SK-N-MC (cell line): ENCODE measurements around the gene MYH16.

Experiments
- DNase-seq: peaks from one replicate; pipeline ENCODE4 v3.0.0-alpha.2; 2011; ENCODE audit warnings: low read depth, low spot score
- H3K27ac ChIP-seq: fragments of 200-600 bp; sonication (generic); 2 replicates; pipeline ENCODE4 v1.5.1; 2016; ENCODE audit warnings: mixed run types
- H3K36me3 ChIP-seq: fragments of 200-600 bp; sonication (generic); 2 replicates; pipeline ENCODE4 v1.6.1; 2017; ENCODE audit warnings: antibody characterized with exemption, low read length, mixed read lengths; ENCODE audit not compliant: insufficient read depth
- H3K4me3 ChIP-seq: fragments of 200-600 bp; sonication (generic); 2 replicates; pipeline ENCODE4 v1.5.1; 2016
- H3K9ac ChIP-seq: fragments of 200-600 bp; sonication (generic); 2 replicates; pipeline ENCODE4 v1.8.0; 2017; ENCODE audit warnings: mixed run types, mixed read lengths; ENCODE audit not compliant: insufficient read length
- H3K9me3 ChIP-seq: fragments of 200-600 bp; sonication (generic); 2 replicates; pipeline ENCODE4 v1.6.1; 2017; ENCODE audit warnings: low read depth, mild to moderate bottlenecking, antibody characterized with exemption, low read length, moderate library complexity, mixed read lengths
- EZH2 ChIP-seq: fragments of 200-600 bp; sonication (generic); IDR thresholded peaks from one replicate; pipeline ENCODE4 v1.6.1; 2017; ENCODE audit warnings: antibody characterized with exemption
- FOXP2 ChIP-seq: optimal IDR thresholded peaks from 2 replicates; pipeline ENCODE3; 2011; ENCODE audit warnings: mild to moderate bottlenecking, moderate library complexity; ENCODE audit not compliant: insufficient read depth; ENCODE audit errors: extremely low read length, control extremely low read depth
- POLR2AphosphoS5 ChIP-seq: IDR thresholded peaks from 2 replicates; pipeline ENCODE4 v1.6.1; 2012; ENCODE audit warnings: mild to moderate bottlenecking, low read depth, low read length, borderline replicate concordance

Gene MYH16

DNA sequence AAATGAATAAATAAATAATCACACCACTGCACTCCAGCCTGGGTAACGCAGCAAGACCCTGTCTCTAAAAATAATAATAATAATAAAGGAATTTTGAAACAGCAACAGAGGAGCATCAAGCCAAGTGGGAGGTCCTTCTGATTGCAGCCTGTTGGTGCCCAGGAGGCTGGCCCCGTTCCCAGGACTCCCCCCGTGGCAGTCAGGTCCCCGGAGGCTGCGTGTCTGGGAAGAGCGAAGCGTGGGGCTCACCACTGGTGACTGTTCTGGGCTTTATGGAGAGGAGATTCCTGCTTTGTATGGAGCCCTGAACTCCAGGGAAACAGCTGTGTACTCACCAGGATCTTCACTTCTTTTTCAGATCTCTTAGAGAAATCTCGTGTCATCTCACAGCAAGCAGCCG is 19.3 kb upstream of the MYH16 start:
- no peak for DNase-seq
- Histone ChIP-seq H3K27ac (no peak overlapping the region), H3K9me3 (no peaks in the 10 kb centered on the region), H3K4me3 (no peak overlapping the region), H3K36me3 (no peaks in the 10 kb centered on the region), H3K9ac (no peak overlapping the region)
- TF ChIP-seq EZH2 (no peak), POLR2AphosphoS5 (no peak), FOXP2 (no peak)

DNA sequence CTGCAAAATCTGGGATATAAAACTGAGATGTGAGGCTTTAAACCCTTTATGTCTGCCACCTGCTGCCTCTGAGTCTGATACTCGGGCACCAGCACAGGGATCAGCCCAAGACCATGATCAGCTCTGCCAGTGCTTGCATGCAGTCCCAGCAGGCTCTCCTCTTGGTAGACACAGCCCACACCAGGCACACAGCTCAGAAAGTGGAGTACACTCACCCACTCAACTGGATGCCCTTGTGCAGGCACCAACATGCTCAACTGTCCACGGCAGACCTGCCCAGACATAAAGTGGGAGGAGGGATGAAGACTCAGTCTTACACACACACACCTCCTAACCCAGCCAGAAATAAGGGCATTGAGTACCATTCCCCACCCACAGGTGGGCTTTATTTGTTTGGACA is 18.2 kb upstream of the MYH16 start:
- no peak overlapping the region for H3K4me3 ChIP-seq
- H3K9me3 ChIP-seq: no peaks in the 10 kb centered on the region
- no peak for DNase-seq
- TF ChIP-seq FOXP2: no peak
- TF ChIP-seq EZH2: no peak
- no peak for TF ChIP-seq POLR2AphosphoS5
- no peak overlapping the region for H3K9ac ChIP-seq
- no peaks in the 10 kb centered on the region for H3K36me3 ChIP-seq
- no peak overlapping the region for H3K27ac ChIP-seq

DNA sequence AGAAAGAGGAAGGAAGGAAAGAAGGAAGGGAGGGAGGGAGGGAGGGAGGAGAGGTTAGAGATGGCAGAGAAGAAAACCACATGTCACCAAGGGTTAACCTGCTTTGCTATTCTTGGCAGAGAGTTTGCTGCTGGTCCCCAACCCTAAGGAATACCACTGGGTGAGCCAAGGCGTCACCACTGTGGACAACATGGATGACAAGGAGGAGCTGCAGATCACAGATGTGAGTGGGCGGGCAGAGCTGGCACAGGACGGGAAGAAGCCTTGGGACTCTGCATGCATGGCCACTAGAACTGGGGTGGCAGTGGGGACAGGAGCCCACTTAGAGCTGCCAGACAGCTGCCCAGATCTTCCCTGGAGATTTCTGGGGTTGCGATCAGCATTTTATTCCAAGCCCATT is 17.2 kb upstream of the MYH16 start:
- no peak for DNase-seq
- TF ChIP-seq FOXP2 (no peak), EZH2 (no peak), POLR2AphosphoS5 (no peak)
- Histone ChIP-seq H3K9me3 (no peaks in the 10 kb centered on the region), H3K36me3 (no peaks in the 10 kb centered on the region), H3K27ac (no peak overlapping the region), H3K9ac (no peak overlapping the region), H3K4me3 (no peak overlapping the region)

DNA sequence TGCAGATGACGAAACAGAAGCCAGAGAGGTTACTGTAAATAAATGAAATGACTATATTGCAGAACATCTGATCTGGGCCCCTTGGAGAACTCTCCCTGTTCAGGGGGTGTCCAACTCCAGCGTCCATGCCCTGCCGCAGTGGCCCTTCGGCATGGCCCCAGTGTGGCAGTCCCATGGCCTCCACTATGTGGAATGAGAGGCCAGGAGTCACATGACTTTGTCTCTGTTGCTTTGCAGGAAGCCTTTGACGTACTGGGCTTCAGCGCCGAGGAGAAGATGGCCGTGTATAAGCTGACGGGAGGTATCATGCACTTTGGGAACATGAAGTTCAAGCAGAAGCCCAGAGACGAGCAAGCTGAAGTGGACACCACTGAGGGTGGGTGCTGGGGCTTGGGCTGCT is 15.6 kb upstream of the MYH16 start:
- no peaks in the 10 kb centered on the region for H3K36me3 ChIP-seq
- no peak overlapping the region for H3K4me3 ChIP-seq
- no peak overlapping the region for H3K9ac ChIP-seq
- no peak for TF ChIP-seq POLR2AphosphoS5
- no peak for TF ChIP-seq FOXP2
- TF ChIP-seq EZH2: no peak
- no peak for DNase-seq
- H3K27ac ChIP-seq: no peak overlapping the region
- H3K9me3 ChIP-seq: no peaks in the 10 kb centered on the region

DNA sequence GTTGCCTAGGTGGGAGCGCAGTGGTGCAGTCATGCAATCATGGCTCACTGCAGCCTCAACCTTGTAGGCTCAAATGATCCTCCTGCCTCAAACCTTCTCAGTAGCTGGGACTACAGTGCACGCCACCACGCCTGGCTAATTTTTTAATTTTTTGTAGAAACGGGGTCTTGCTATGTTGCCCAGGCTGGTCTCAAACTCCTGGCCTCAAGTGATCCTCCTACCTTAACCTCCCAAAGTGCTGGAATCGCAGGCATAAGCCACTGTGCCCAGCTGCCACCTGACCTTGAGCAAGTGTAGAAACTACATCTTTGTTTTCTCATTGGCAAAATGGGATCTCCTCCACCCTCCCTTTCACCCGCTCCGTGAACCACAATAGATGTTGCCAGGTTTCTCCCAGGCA is 15.0 kb upstream of the MYH16 start:
- Histone ChIP-seq H3K36me3 (no peaks in the 10 kb centered on the region), H3K9me3 (no peaks in the 10 kb centered on the region), H3K4me3 (no peak overlapping the region), H3K27ac (no peak overlapping the region), H3K9ac (no peak overlapping the region)
- no peak for TF ChIP-seq FOXP2
- no peak for TF ChIP-seq POLR2AphosphoS5
- no peak for TF ChIP-seq EZH2
- no peak for DNase-seq

DNA sequence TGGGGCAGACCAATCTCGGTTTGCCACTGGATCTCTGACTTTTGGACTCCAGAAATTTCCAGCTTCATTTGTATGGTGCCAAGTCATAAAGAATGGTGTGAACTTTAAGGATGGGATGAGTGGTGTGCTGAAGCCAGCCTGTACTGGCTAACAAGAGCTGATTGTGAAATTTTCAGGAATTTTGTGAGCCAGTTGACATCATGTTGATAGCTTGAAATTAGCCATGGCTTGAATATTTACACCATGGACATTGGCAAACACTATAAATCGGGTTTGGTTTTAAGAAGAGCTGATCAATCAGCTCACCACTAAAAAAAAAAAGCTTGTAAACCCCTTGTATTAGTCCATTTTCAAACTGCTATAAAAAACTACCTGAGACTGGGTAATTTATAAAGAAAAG is 14.1 kb upstream of the MYH16 start:
- no peak overlapping the region for H3K9ac ChIP-seq
- H3K36me3 ChIP-seq: no peaks in the 10 kb centered on the region
- TF ChIP-seq POLR2AphosphoS5 (no peak), FOXP2 (no peak), EZH2 (no peak)
- H3K27ac ChIP-seq: no peak overlapping the region
- no peak for DNase-seq
- H3K4me3 ChIP-seq: no peak overlapping the region
- no peaks in the 10 kb centered on the region for H3K9me3 ChIP-seq

DNA sequence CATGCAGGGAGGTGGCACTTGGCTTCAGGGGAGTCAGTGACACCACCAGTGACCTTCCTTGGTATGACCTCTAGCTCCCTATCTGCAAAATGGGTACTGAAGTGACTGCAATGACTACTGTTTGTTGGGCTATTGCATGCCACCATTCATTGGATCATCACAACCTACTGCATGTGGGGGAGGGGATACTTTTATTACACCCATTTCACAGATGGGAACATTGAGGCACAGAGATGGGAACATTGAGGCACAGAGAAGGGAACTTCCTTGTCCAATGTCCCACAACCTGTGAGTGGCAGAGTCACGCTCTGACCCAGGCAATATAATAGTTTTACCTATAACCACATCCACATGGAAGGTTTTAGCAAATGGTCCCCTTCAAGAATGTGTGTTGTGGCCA is 12.2 kb upstream of the MYH16 start:
- Histone ChIP-seq H3K9me3 (no peaks in the 10 kb centered on the region), H3K27ac (no peak overlapping the region), H3K36me3 (no peaks in the 10 kb centered on the region), H3K9ac (no peak overlapping the region), H3K4me3 (no peak overlapping the region)
- TF ChIP-seq FOXP2 (no peak), POLR2AphosphoS5 (no peak), EZH2 (no peak)
- DNase-seq: no peak

DNA sequence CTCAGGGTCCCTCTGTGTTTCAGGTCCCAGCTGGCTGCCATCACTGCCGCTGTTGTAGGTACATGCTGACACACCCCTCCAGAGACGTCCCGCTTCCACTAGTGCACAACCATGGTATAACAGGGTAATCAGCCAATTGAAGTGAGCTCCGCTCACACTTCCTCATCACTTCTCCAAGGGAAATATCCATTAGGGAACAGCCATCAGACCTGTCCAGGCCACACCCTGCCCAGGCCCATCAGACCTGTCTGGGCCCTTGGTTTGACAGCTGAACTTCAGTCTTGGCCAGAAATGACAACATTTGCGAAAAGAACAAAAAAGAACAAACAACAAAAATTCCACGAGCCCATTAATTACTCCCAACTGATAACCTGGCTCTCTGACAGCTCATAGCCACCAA is 11.0 kb upstream of the MYH16 start:
- DNase-seq: no peak
- TF ChIP-seq POLR2AphosphoS5 (no peak), EZH2 (no peak), FOXP2 (no peak)
- no peak overlapping the region for H3K27ac ChIP-seq
- H3K4me3 ChIP-seq: no peak overlapping the region
- H3K36me3 ChIP-seq: no peaks in the 10 kb centered on the region
- no peaks in the 10 kb centered on the region for H3K9me3 ChIP-seq
- H3K9ac ChIP-seq: no peak overlapping the region

DNA sequence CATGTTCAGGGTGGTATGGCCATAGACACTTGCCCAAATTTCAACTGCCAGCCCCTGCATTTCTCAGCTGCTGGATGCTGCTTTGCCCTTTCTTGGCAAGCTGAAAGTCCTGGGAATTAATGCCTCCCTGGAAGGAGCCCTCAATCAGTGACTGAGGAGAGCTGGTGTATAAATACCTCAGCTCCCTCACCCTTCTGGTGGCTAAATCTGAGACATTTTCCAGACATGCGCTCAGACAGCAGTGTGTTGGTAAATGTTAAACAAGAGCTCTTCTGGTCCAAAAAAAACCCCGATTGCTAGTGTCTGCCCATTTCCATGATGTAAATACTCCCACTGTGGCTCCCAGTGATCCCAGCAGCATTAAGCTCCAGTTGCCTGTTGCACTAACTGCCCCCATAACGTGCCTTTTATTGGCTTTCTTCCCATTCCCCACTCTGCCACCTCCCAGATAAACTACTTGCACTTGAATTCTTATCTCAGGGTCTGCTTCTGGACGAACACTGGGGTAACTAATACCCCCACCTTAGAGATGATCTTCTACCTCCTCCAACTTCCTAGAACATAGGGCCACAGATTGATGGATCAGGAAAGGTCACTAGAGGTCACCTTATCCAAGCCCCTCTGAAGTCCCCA is 6.7 kb upstream of the MYH16 start:
- H3K27ac ChIP-seq: no peak overlapping the region
- H3K9me3 ChIP-seq: no peaks in the 10 kb centered on the region
- H3K9ac ChIP-seq: no peak overlapping the region
- DNase-seq: no peak
- no peaks in the 10 kb centered on the region for H3K36me3 ChIP-seq
- TF ChIP-seq EZH2: no peak
- no peak for TF ChIP-seq FOXP2
- TF ChIP-seq POLR2AphosphoS5: no peak
- no peak overlapping the region for H3K4me3 ChIP-seq

DNA sequence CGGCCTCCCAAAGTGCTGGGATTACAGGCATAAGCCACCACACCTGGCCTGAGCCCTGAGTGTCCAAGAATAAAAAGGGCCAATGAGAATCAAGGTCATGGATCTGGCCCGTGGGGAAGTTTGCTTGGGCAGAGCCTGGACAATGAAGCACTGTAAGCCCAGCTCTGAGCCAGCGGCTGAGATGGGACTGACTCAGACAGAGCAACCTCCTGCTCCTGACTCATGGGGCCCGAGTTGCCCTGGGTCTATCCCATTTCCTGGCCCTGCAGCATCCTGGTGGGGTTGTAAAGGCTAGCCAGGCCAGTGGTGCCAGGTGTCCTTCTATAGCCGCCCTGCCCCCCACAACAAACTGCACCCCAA is 5.2 kb upstream of the MYH16 start:
- DNase-seq: no peak
- Histone ChIP-seq H3K27ac (no peak overlapping the region), H3K9me3 (no peaks in the 10 kb centered on the region), H3K36me3 (no peaks in the 10 kb centered on the region), H3K4me3 (no peak overlapping the region), H3K9ac (no peak overlapping the region)
- TF ChIP-seq FOXP2: no peak
- TF ChIP-seq EZH2: no peak
